ENCODE results near the gene C14orf132.
A peak's percentile ranks its signal among the peaks of the same experiment; 100 is the strongest.
"Not testable (repeated sequence)": the region's sequence is repeated elsewhere in the genome, so short reads cannot be mapped to it uniquely, and the experiment has no call there.

The C14orf132 gene

DNA sequence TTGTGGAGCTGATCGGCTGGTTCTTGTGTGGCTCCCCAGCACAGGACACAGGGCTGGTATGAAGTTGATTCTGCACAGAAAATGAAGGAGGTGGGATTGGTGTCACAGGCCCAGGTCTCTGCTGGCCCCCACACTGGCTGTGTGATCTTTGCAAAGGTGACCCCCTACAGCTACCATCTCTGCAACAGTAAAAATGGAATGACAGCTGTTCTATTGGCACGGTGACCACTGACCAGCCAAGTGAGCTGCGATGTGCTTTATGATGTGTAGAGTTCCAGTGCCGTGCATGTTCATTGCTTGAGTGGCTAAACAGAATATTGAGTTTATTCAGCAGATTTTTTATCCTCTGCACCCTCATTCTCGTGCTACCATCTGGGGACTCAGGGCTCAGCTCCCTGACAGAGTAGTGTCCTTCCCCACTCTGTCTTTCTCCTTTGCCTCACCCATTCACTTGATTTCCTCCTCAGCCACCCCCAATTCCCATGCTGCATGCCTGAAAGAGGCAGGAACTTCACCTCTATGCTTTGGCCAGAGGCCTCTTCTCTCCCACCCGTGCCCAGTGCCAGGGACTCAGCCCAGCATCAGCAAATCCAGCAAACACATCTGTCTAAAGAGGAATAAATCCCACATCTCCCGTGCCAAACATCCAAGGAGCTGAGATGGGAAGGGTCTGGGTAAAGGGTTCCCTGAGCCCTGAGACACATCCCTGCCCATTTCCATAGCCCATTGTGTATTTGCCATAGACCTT, 21.2 kb downstream of the C14orf132 start:
- DNase-seq = no peak

DNA sequence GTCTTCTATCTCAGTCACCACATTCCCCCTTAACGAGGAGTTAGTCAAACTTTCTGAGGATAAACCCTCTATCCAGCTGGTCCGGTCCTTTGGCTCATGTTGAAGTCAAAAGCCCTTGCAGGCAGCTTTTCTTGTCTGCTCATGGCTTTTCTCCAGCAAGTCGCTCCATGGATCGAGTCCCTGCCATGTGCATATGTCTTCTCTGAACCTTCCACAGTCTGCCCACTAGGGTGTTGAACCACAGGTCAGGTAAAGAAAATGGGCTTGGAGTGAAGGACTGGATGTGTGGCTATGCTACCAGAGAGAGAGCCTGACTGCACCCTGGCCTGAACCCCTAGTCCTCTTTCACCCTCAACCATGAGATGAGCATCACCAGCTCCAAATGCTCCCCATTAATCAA, 22.8 kb downstream of the C14orf132 start:
- no peak for DNase-seq

DNA sequence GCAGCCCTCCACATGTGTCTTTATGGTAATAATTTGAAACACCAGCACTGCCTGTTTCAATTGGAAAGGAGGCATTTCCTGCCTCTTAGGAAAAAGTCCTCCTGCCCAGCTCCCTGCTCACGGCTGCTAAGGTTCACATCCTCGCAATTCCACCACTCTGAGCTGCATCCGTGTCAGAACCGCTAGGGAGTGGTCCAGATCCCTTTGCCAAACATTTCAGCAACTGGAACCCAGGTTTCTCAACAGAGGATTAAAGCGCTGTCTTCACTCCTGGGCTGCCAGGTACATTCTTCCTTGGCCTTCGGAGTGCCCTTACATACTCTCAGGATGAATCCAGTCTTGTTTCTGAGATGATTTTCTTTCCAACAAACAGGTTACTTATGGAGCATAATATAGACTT, 23.3 kb downstream of the C14orf132 start:
- DNase-seq = no peak

DNA sequence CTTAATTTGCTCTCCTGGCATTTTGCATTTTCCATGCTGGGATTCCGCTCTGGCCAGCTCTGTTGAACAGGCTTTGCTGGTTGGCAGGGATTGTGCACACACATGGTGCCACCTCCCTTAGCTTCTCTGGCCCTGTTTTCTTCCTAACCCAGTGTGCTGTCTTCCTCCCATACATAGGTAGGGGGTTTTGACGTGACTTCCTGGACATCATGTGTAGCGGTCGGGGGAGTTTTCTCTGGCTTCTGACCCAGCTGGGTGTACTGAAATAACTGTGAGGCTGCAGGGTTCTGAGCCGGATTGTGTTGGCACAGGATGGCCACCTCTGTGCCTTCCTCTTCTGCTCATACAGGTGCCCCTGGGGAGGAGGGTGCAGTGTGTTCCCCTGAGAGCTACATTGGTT, 25.7 kb downstream of the C14orf132 start:
- DNase-seq = no peak

DNA sequence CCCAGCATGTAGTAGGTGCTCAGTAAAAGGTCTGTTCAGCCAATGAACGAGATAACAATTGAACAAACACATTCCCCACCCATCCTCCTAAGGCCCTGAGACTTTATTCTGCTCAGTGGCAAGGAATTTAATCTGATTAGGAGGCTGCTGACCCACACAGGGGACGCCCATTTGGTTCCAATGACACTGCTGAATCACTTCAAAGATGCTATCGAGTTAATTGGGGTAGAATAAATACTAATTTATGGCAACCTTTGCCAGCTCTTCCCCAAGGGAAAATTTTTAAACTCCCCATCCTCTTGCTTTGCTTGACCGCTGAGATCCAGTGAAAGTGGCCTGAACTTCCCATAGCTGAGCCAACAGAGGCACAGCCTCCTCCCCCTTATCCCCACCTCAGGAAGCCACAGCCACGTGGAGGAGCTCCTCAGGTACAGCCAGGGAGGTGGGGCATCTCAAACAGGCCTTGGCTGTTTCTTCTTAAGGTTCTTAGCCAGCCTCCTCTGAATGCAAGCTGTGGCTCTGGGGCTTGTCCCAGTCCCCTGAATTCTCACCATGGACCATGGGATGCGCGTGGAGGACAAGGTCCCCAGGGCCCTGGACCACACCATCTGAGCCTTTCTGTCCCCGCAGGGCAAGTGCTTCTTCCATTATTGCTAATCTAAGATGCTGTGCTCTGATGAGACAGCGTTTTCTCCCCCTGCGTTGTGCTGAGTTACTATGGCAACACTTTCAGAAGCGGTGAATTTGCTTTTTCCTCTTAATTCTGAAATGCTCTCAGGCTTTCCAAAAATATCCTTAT, 26.7 kb downstream of the C14orf132 start:
- no peak for DNase-seq

DNA sequence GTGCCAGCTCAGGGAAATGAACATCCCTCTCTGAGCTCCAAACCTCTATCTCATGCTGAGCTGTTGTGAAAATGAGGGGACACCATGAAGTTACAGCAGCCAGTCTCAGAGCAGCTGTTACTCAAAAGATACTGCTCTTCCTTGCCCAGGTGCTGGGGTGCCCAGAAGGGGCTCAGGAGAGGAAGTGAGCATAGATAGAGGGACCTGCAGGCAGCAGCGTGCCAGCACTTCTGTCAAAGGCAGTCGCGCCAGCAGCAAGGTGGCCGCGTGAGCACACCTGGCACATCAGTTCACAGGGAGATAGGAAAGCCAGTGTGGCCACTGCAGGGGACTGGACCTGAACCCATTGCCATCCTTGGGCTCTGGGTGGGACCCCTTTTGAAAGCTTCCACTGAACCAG, 27.8 kb downstream of the C14orf132 start:
- DNase-seq = no peak

DNA sequence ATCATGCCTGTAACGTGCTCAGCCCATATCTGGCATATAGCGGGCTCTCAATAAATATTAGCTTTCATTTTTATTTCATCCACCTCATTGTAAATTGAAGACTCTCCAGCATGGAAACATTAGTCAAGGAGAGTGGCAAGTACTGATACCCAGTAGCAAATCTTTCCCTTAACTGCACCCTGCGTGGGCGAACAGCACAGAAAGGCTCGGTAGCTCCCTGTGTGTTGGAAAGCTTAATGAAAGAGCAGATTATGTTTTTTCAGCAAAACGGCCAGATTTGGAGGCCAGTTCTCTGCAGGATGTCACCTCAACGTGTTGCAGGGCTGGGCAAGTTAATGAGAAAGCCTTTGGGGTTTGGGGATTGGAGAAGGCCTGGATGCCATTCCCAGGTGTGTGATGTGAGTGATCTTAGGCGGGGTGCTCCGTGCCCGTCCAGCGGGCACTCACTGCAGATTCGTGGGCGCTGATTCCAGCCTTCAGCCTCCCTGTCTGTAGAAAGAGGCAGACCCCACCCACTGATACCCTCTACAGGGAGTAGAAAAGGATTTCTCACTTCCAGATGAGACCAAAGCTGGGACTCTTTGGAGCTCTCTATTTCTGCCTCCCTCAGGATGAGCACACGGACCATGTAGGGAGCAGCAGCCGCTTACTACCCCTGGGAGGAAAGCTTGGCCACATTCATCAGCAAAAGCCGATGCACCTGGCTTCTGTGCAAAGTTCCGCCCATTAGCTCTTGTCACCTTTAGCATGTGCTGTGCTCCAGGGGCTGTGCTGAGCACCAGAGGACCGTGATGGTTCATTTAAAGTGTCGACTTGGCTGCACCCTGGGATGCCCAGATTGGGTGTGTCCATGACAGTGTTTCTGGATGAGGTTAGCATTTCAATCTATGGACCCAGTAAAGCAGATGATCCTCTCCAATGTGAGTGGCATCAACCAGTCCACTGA, 29.1 kb downstream of the C14orf132 start:
- no peak for DNase-seq

DNA sequence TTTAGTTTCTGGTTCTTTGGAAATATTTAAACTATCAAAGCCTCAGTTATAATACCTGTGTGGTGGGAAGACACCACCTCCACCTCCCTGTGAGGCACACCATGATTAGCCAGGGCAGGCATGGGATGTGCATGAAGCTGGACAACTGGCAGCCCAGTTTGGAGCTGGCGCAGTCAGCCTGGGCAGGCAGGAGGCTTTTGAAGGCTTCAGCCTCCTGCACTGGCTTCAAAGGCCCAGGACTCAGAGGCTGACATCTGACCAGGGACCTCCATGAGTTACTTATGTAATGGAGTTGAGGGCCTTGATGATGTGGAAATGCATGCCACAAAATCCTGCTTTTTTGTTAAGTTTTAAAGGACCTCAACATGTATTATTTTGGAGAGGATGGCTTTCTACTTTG, 30.3 kb downstream of the C14orf132 start:
- DNase-seq = no peak

DNA sequence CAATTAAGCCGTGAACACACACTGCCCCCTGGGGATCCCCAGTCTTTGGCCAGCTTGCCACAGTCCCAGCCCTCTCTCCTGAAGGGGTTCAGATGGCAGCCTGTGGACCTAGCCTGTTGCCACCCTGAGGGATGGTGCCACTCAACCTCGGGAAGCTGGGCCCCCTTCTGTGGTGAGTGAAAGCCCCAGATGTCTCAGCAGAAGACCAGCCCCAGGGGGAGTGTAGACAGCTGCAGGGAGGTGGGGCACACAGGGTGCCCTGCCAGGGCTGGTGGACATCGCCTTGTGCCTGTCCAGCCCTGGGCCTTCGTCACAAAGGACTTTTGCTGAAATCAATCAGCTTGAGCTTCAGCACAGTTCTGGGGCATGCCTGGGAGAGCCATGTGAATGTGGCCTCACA, 32.4 kb downstream of the C14orf132 start:
- DNase-seq = no peak

DNA sequence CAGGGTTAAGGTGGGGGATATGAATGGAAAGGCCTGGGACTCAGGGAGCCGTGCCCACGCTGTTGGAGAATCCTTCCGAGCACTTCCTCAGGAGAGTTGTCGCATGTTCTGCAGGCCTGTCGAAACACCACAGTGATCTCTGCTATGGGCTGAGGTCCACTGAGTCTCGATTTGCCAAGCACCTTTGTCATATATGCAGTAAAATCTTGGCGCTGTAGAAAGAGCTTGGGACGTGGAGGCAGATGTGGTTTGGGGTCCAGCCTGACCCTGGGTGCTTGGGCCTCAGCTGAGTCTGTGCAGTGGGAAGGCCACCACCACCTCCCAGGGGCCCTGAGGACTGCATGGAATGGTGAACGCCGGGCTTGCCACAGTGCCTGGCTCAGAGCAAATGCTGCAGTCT, 32.9 kb downstream of the C14orf132 start:
- DNase-seq = no peak

DNA sequence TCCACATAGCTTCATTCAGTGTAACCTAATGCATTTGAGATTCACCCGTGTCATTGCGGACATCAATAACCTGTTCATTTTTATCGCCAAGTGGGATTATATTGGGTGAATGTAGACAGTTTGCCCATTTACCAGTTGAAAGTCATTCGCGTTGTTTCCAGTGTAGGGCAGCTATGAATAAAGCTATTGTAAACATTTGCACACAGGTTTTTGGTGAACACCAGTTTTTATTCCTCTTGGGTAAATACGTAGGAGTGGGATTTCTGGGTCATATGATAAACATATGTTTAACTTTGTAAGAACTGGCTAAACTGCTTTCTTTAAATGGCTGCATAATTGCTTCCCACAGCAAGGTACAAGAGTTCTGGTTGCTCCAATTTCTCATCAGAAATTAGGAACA, 33.6 kb downstream of the C14orf132 start:
- DNase-seq = no peak

DNA sequence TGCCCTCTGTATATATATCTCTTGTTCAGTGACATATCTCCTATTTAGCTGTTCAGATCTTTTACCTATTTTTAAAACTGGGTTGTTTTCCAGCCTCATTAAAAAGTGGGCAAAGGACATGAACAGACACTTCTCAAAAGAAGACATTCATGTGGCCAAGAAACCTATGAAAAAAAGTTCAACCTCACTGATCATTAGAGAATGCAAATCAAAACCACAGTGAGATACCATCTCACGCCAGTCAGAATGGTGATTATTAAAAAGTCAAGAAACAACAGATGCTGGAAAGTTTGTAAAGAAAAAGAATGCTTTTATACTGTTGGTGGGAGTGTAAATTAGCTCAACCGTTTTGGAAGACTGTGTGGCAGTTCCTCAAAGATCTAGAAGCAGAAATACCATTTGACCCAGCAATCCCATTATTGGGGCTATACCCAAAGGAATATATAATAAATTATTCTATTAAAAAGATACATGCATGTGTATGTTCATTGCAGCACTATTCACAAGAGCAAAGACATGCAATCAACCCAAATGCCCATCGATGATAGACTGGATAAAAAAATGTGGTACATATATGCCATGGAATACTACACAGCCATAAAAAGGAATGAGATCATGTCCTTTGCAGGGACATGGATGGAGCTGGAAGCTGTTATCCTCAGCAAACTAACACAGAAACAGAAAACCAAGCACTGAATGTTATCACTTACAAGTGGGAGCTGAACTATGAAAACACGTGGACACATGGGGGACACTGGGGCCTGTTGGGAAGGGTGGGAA, 34.3 kb downstream of the C14orf132 start:
- DNase-seq = not testable (repeated sequence)

DNA sequence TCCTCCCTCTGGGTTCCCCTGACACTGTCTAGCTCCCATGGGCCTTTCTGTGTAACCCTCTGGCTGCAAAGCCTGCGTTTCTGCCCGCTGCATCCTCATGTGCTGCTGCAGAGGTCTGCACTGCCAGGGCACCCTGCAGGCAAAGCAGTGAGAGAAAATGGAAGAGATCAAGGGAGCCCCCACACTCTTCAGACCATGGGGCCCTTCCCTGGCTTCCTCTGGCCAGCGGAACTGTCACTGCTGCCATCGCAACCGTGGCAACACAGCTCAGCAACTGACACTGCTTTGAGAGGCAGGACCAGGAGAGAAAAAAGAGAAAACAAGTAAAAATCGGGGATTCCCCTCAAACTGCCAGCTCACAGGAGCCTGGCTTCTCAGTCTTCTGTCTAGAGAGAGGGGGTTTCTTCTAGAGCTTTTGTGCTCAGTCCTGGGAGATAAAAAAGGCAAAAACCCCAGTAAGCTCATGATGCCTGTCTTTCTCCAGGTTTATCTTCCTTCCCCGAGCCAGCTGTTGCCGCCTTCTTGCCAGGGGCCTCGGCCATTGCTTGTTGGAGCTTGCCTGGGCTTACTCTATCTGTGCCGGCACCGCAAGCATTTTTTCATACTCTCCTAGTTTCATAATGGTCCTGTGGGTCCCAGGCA, 38.9 kb downstream of the C14orf132 start:
- DNase-seq = no peak

DNA sequence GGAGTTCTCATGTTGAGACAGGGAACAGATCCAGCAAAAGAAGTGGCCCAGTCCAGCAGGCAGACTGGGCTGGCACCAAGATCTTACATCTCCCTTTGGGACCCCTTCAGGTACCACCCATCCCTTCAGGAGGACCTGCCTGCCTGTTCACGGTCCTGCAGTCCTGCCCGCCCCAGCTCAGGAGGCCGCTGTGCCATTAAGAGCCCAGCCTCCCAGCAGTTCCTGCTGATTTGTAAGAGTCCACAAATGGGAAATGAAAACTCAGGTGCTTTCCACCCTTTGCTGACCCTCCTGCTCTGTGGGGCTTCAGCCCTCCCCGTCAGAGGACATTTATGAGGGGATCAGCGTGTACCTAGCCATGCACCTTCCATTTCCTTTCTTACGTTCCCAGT, 39.5 kb downstream of the C14orf132 start:
- DNase-seq = no peak

DNA sequence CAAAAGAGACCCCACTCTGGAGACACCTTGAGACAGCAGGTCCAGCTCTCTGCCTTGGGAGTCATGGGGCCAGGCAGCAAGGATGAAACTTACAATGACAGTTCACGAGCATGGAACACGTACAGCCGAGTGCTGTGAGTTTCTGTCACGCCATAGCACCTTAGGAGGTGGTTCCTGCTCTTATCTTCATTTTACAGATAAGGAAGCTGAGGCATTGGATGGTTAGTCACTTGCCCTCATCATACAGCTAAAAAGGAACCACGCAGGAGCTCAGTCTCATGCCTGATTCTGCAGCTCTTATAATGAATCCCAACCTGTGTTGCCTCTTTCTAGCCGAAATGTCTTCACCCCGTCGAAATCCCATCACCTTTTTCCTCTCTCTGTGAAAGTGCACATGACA, 39.9 kb downstream of the C14orf132 start:
- no peak for DNase-seq

DNA sequence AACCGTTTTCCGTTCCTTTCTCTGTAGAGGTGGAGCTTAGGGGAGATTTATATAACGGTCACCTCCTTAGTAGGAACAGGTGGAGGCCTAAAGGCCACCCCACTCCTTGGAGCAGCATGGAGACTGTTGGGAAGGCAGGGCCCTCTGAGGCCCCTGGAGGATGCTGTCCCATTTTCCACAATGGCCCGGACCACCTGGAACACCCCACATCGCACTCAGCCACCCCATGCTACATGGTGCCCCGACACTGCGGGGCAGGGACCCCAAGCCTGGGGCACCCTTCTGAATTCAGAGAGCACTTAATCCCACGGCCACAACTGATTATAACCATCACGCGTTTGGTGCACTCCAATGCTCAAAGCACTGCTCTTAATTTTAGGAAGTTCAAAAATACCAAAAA, 41.4 kb downstream of the C14orf132 start:
- no peak for DNase-seq

DNA sequence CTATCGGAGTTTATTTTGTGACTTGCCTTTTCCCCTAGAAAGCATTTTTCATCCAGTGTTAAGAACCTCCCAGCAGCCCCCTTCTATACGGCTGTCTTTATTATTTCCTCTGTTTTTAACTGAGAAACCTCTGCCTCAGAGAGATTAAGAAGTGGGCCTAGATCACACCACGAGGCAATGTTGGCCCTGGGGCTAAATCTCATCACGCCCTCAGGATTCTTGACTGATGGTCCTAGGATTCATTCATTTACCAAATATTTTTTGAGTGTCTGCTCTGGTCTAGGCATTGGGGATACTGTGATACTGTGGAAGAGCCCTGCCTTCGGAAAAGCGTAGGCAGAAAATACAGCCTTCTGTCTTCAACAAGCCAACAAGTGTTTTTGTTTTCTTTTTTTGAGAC, 42.1 kb downstream of the C14orf132 start:
- DNase-seq = no peak

DNA sequence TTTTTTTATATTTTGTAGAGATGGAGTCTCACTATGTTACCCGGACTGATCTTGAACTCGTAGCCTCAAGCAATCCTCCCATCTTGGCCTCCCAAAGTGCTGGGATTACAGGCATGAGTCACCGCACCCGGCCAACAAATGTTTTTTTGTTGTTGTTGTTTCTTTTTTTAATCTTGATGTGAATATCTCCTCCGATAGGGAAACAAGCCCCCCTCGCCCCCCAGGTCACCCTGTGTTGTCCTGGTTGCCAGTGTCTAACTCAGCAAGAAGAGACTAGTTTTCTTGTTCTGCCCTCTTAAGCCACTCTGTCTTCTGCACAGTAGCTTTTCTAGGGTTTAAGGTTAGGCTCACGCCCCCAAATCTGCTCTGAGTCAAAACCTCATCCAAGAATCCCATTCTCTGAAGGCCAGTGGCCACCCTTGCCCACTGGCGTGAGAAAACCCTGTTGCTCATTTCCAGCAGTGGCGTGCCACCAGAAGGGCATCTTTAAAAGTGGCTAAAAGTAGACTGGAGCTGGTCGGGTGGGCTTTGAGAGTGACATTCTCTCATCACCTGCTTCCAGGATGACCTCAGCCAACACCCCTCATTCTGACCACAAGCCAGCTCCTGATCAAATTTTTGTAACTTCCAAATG, 42.7 kb downstream of the C14orf132 start:
- no peak for DNase-seq

DNA sequence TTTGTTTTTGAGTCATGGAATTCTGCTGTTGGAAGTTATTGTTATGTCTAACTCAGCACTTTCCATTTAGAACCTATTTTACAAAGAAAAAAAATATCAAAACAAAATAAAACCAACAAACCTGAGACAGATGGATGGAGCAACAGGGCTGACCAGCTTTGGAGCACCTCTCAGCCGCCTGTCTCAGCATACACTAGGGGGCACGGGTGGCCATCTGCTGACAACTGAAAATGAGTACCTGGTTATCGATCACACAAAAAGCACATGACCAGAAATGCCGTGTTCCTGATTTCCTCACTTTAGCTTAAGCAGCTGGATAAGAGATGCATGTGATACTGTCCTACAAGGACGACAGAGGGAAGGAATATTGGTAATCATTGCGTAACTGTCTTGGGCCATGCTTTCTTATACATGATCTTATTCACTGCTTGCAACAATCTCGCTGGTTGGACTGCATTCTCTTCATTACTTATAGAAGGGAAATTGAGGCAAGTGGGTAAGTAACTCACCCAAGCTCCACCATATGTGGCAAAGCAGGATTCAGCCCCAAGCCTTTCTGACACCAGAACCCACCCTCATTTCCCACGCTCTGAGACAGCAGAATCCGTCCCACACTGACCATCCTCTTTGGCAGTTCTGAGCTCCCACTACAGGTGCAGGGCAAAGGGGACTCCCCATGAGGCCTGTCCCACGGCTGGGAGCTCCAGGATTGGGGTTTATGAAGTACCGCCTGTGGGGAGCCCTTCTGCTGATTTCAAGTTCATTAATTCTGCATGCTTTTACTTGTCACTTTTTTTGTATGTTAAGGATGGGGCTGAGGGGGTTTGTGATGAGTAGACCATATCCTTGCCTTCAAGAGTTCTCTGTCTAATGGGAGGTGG, 43.5 kb downstream of the C14orf132 start:
- no peak for DNase-seq

DNA sequence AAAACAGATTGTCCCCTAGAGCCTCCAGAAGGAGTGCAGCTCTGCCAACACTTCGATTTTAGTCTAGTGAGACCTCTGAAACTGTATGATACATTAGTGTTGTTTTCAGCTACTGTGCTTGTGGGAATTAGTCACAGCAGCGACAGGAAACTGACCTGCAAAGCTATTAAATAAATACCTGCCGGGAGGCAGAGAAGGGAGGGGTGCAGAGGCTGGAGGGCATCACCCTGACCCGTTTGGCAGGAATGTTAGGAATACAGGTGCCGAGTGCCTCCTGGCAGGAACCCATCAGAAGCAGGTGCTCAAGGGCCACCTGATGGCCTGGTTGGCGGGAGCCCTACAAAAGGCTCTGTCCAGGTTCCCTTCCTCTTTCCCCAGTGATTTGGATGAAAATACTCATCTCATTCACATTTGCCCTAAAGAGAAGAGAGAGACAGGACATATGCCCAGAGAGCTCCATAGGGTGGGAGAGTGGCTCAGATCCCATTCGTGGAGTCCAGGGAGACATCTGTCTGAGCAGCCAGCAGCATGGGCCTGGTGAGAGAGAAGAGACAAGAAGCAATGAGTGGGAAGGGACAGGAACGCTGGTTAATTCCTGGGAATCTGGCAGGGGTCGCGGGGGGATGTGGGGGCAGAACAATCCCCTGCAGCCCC, 44.6 kb downstream of the C14orf132 start:
- DNase-seq = peak; percentile 78

Data from NCI-H774 (cell line).